Measurements from ENCODE around the gene ATP11B. TPM values are rescaled to one million over a fixed set of nuclear protein-coding genes. Genes with fewer than 3 reads are reported as not detected.
A peak's percentile ranks its signal among the peaks of the same experiment; 100 is the strongest.

Gene ATP11B
- total and polyA plus RNA-seq, 2 experiments from 2014 or later = 5.8 to 24.7 TPM

DNA sequence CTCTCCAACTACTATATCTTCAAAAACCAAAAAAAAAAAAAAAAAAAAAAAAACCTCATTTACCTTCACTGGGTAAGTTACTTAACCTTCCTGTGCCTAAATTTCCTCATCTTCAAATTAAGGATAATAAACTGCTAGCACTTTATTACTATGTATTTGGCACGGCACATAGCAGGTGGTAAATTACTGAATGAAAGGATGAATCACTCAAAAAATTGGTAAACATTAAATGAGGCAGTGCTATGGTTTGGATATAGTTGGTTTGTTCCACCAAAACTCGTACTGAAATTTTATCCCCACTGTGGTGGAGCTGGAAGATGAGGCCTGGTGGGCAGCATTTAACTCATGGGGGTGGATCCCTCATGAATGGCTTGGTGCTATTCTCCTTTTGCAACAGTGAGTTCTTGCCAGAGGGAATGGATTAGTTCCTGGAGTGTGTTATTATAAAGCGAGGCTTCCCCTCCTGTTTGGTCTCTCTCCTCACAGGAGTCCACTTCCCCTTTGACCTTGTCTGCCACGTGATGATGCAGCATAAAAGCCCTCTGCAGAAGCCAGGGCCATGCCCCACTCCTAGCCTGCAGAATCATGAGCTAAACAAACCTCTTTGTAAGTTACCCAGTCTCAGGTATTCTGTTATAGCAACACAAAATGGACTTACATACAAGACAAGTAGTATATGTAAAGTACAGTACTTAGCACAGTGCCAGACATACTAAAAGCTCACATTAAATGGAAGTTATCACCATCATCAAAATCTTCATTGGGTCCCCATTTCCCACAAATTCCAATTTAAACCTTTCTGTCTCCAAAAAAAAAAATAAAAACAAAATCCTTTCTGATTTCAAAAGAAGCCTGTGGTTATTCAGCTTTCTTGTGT lies 166.4 kb downstream of the ATP11B start:
- H3K36me3 Mint-ChIP-seq (ENCODE audit: low read depth) = peaks cover 37% of the 10 kb centered on the region
- H4K20me1 ChIP-seq (replicated peaks; ENCODE audit: insufficient read depth) = no peaks in the 10 kb centered on the region
- H3K36me3 ChIP-seq (ENCODE audit: insufficient read depth) = peaks cover 5% of the 10 kb centered on the region; the same call in 1 of the 2 replicates
- no peak overlapping the region for H3K4me3 ChIP-seq
- no peak overlapping the region; the same call in 1 of the 2 replicates for H3K27ac ChIP-seq (ENCODE audit: low read depth)
- no peaks in the 10 kb centered on the region for H3K9me3 Mint-ChIP-seq
- no peaks in the 10 kb centered on the region for H3K9me2 ChIP-seq (ENCODE audit: insufficient read depth)
- H3K4me1 Mint-ChIP-seq = peaks cover 16% of the 10 kb centered on the region
- peak overlapping the region; percentile 88 for H3K27ac Mint-ChIP-seq
- H3K4me1 ChIP-seq (ENCODE audit: insufficient read depth) = peaks cover 8% of the 10 kb centered on the region; the same call in 1 of the 2 replicates
- no peaks in the 10 kb centered on the region for H3K27me3 ChIP-seq (ENCODE audit: insufficient read depth)
- H3K4me2 ChIP-seq = no peak overlapping the region
- DNase-seq (ENCODE audit: low spot score) = no peak
- ATAC-seq = peak; percentile 84
- H2AFZ ChIP-seq = no peak overlapping the region
- no peaks in the 10 kb centered on the region for H3K27me3 Mint-ChIP-seq (ENCODE audit: insufficient read depth, low read depth, poor library complexity)
- H3K79me2 ChIP-seq (replicated peaks; ENCODE audit: insufficient read depth) = peaks cover 20% of the 10 kb centered on the region
- no peak overlapping the region for H3K4me3 Mint-ChIP-seq
- no peaks in the 10 kb centered on the region for H3F3A ChIP-seq (replicated peaks; ENCODE audit: low read depth)
- TF ChIP-seq ZNF114 (CRISPR knock-in tag; IDR thresholded peaks at IDR 0.05) (no peak), ZNF331 (CRISPR knock-in tag; IDR thresholded peaks at IDR 0.05; ENCODE audit: low read depth) (no peak), CTCF (conservative IDR thresholded peaks at IDR 0.05; ENCODE audit: low read depth in 2 of 2) (no peak), ETS1 (IDR thresholded peaks at IDR 0.05) (no peak), STAT1 (IDR thresholded peaks at IDR 0.05; ENCODE audit: unreplicated experiment) (no peak), POLR2AphosphoS5 (IDR thresholded peaks at IDR 0.05; ENCODE audit: low read depth) (no peak)
- TF ChIP-seq, protein P1, sequence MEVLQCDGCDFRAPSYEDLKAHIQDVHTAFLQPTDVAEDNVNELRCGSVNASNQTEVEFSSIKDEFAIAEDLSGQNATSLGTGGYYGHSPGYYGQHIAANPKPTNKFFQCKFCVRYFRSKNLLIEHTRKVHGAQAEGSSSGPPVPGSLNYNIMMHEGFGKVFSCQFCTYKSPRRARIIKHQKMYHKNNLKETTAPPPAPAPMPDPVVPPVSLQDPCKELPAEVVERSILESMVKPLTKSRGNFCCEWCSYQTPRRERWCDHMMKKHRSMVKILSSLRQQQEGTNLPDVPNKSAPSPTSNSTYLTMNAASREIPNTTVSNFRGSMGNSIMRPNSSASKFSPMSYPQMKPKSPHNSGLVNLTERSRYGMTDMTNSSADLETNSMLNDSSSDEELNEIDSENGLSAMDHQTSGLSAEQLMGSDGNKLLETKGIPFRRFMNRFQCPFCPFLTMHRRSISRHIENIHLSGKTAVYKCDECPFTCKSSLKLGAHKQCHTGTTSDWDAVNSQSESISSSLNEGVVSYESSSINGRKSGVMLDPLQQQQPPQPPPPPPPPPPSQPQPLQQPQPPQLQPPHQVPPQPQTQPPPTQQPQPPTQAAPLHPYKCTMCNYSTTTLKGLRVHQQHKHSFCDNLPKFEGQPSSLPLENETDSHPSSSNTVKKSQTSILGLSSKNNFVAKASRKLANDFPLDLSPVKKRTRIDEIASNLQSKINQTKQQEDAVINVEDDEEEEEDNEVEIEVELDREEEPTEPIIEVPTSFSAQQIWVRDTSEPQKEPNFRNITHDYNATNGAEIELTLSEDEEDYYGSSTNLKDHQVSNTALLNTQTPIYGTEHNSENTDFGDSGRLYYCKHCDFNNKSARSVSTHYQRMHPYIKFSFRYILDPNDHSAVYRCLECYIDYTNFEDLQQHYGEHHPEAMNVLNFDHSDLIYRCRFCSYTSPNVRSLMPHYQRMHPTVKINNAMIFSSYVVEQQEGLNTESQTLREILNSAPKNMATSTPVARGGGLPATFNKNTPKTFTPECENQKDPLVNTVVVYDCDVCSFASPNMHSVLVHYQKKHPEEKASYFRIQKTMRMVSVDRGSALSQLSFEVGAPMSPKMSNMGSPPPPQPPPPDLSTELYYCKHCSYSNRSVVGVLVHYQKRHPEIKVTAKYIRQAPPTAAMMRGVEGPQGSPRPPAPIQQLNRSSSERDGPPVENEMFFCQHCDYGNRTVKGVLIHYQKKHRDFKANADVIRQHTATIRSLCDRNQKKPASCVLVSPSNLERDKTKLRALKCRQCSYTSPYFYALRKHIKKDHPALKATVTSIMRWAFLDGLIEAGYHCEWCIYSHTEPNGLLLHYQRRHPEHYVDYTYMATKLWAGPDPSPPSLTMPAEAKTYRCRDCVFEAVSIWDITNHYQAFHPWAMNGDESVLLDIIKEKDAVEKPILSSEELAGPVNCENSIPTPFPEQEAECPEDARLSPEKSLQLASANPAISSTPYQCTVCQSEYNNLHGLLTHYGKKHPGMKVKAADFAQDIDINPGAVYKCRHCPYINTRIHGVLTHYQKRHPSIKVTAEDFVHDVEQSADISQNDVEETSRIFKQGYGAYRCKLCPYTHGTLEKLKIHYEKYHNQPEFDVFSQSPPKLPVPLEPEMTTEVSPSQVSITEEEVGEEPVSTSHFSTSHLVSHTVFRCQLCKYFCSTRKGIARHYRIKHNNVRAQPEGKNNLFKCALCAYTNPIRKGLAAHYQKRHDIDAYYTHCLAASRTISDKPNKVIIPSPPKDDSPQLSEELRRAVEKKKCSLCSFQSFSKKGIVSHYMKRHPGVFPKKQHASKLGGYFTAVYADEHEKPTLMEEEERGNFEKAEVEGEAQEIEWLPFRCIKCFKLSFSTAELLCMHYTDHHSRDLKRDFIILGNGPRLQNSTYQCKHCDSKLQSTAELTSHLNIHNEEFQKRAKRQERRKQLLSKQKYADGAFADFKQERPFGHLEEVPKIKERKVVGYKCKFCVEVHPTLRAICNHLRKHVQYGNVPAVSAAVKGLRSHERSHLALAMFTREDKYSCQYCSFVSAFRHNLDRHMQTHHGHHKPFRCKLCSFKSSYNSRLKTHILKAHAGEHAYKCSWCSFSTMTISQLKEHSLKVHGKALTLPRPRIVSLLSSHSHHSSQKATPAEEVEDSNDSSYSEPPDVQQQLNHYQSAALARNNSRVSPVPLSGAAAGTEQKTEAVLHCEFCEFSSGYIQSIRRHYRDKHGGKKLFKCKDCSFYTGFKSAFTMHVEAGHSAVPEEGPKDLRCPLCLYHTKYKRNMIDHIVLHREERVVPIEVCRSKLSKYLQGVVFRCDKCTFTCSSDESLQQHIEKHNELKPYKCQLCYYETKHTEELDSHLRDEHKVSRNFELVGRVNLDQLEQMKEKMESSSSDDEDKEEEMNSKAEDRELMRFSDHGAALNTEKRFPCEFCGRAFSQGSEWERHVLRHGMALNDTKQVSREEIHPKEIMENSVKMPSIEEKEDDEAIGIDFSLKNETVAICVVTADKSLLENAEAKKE (CRISPR knock-in tag; IDR thresholded peaks at IDR 0.05) = no peak
